HG02759 (cell line): ENCODE results near the gene PSMB7.

ENCODE experiments used
- ATAC-seq: cut with Tn5 transposase; IDR thresholded peaks from one replicate; pipeline ENCODE4 v1.9.1; 2021; ENCODE audit warnings: mild to moderate bottlenecking, moderate library complexity; ENCODE audit not compliant: unreplicated experiment

PSMB7 gene

GRCh38 chr9:124303762-124304161, 111.5 kb downstream of the PSMB7 start:
- ATAC-seq, result no peak
